HG02678 (cell line): ENCODE data around the gene TBX1.

ENCODE experiments used
- ATAC-seq: cut with Tn5 transposase; IDR thresholded peaks from one replicate; pipeline ENCODE4 v1.9.1; 2021; ENCODE audit warnings: mild to moderate bottlenecking, moderate library complexity; ENCODE audit not compliant: unreplicated experiment

The TBX1 gene

DNA sequence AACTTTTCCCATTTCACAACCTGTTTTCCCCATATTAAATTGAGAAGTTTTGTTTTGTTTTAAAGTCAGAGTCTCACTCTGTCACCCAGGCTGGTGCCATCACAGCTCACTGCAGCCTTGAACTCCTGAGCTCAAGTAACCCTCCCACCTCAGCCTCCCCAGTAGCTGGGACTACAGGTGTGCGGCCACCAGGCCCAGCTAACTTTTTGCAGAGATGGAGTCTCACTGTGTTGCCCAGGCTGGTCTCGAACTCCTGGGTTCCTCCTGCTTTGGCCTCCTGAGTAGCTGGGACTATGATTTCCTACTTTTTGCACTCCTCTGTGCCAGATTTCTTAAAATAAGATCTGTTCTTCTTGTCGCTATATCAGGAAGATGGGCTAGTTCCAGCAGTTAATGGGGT lies 49.2 kb downstream of the TBX1 start:
- ATAC-seq: no peak

DNA sequence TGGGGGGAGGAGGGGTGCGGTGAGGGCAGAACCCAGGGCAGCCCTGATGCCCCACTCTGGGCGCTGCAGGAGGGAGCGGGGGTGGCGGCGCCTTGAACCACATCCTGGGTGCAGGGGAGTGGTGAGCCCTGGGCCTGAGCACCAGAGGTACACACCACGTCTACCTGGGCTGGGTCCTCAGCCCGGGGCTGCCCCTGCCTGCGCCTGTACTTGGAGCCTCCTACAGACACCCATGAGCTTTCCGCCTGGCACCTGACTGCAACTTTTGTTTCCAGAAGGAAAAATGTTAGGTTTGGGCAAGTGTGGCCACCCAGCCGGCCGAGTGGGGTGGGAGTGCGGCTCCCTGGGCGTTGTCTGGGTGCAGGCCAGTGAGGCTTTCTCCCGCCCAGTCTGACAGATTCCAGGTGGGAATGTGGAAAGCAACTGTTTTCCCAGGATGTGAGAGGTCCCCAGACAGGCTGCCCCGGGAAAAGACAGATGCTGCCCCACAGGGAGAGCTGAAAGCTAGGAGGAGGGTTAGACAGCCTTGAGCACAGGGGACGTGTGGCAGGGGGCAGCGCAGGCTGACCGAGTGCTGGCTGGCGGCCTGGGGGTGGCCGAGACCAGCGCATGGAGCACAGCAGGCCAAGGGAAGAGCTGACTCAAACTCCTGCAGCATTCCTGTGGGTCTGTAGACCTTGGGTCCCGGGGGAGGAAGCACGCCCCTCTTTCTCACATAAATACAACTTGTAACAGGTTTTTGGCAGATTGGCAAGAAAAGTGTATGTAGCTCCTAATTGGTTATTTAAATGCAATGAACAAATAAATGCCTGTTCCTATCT lies 50.0 kb downstream of the TBX1 start:
- ATAC-seq: no peak

DNA sequence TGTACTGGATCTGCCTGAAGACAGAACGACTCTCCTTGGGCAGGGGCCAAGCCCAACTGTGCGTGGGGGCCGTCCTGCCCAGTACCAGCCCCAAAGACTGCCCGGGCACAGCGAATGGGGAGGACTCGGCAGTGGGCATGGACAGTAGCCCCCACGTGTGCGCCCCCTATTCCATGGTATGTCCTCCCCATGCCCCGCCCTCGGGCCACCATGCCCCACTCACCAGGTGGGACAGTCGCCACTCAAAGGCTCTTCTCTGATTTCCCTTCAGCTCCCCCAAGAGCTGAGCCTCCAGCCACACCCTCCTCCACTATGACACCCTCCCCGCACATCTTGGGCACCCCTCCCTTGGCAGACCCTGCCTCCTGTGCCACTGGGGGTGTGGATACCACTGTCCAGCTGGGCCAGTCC lies 50.6 kb downstream of the TBX1 start:
- ATAC-seq: no peak

DNA sequence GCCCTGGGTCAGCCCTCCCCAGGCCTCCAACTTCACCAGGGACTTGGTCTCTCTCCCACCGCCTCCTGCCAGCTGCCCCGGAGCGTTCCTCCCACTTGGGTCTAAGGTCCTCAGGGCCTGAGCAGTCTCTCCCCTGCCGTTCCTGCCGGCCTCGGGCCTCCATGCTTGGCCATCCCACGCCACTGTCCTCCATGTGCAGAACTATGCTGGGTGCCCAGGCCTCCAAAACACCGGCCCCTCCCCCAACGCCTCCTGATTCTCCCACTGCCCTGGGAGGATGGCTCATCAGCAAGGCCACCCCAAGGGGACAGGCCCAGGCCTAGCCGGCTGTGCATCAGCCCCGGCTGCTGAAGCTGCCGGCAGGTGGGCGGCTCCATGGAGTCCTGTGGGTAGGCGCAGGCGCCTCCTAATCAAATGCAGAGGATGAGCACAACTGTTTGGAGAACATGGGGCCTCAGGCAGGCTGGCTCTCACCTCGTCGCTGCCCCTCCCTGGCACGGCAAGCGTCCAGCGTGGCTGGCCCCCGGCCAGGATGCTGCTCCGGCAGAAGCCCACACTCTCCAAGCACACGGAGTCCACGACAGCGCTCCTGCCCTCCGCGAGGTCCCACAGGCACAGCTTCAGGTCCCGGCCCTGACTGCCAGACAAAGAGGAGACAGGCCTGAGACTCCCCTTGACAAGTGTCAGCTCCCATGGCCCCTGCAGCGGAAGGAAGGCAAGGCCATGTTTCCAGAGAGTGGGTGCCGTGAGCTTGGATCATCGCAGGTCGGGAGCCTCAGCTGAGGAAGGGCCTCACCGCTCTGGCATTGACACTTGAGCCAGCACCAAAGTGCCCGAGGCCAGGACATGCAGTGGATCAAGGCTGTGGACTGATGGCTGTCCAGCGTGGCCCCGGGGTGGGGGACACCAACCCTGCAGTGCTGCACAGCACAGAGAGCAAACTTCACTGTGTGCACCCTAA lies 51.5 kb downstream of the TBX1 start:
- no peak for ATAC-seq

DNA sequence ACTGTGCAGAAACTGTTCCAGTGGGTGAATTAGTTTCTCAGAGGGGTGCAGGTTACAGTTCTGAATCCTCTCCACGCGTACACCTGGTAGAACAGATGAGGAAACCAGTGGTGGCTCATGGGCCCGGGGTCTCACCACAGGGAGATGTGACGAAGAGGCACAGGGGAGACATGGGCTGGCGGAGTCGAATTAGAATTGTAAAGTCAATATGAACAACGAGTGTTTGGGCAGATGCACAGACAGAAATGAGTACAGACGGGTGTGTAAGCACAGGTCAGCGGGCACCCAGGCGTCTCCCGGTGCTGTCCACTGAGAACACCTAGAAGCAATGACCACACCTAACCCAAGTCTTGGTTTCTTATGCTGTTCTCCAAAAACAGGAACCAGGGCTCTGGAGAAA lies 52.3 kb downstream of the TBX1 start:
- ATAC-seq: no peak

DNA sequence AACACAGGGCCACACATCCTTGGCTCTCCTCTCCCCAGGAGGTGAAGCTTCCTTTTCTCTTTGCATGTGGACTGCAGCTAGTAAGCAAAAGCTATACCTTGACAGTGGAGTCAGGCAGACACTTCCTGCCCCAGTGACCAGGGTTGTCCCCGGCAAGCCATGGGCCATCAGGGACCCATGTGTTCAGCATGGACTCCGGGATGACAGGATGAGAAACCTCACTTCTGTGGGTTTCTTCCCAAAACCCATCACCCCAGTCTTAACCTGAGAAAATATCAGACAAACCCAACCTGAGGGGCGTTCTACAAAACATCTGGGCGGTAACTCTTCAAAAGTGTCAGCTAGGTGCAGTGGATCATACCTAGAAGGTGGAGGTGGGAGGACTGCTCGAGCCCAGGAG lies 53.9 kb downstream of the TBX1 start:
- ATAC-seq: no peak

DNA sequence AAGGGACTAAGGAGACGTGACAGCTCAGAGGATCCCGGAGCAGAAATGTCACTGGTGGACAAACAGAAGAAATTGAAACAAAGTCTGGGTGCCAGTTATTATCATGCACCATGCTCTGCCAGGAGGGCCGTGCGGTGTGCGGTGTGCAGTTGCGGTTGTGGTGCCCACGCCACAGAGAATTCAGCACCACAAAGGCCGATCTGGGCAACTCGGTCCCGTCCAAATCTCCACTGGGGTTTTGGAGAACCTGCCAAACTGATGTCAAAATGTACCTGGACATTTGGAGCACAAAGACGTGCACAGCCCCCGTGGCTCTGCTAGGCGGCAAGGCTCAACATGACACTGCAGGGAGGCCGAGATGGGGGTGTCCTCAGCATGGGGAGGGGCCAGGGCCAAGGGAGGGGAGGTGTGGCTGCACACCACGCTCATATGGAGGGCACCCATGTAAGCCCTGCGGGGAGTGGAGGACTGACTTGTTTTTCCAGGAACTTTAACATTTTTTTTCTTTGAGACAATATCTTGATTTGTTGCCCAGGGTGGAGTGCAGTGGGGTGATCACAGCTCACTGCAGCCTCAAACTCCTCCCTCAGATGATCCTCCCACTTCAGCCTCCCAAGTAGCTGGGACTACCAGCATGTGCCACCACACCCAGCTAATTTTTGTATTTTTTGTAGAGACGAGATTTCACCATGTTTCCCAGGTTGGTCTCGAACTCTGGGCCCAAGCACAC lies 54.7 kb downstream of the TBX1 start:
- ATAC-seq: no peak

DNA sequence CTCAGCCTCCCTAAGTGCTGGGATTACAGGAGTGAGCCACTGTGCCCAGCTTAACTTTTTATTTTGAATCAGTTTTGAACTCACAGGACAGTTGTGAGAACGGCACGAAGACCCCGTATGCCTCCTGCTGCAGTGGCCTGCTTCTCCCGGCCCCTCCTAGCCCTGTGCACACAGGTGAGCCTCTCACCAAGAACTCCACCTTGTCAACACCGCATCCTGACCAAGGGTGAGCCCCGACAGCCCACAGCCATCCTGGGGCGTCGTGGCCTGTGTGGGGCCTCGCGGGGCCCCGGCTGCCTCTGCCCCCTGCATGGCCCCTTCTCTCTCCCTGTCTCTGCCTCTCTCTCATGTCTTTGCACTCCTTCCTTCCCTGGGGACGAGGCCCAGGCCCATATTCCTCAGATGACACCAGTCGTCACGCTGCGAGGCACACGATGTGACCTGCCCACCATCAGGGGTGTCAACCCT lies 55.3 kb downstream of the TBX1 start:
- no peak for ATAC-seq

DNA sequence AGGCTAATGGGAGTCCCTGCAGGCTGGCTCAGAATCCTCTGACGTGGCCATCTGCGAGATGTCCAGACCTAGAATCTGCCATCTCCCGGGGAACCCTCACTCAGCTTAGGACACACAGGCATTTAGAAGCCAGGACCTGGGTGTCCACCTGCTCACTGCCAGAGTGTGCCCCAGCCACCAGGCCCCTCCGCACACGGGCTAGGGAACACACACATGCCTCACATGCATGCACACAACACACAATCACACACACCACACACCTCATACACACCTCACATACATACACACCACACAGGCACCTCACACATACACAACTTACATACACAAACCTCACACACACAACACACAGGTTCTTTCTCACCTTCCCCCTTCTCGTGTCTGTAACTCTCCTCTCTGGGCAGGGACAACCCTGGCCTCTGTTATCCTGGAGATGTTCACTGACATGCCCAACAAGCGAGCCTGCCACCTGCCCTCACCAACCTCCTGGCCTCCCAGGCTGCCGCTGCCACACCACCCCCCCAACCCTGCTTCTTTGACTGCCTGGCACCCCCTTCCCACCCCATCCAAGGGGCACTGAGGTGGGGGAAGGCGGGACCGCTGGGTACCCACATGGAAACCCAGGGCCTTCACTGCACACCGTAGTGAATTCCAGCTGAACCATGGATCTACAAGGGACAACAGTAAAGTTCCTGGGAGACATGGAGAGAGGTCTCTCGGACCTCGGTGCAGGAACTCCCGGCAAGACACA lies 56.0 kb downstream of the TBX1 start:
- ATAC-seq: no peak
